ENCODE measurements around the gene CRISPLD2.
A peak's percentile ranks its signal among the peaks of the same experiment; 100 is the strongest.

The CRISPLD2 gene, protein sequence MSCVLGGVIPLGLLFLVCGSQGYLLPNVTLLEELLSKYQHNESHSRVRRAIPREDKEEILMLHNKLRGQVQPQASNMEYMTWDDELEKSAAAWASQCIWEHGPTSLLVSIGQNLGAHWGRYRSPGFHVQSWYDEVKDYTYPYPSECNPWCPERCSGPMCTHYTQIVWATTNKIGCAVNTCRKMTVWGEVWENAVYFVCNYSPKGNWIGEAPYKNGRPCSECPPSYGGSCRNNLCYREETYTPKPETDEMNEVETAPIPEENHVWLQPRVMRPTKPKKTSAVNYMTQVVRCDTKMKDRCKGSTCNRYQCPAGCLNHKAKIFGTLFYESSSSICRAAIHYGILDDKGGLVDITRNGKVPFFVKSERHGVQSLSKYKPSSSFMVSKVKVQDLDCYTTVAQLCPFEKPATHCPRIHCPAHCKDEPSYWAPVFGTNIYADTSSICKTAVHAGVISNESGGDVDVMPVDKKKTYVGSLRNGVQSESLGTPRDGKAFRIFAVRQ

DNA sequence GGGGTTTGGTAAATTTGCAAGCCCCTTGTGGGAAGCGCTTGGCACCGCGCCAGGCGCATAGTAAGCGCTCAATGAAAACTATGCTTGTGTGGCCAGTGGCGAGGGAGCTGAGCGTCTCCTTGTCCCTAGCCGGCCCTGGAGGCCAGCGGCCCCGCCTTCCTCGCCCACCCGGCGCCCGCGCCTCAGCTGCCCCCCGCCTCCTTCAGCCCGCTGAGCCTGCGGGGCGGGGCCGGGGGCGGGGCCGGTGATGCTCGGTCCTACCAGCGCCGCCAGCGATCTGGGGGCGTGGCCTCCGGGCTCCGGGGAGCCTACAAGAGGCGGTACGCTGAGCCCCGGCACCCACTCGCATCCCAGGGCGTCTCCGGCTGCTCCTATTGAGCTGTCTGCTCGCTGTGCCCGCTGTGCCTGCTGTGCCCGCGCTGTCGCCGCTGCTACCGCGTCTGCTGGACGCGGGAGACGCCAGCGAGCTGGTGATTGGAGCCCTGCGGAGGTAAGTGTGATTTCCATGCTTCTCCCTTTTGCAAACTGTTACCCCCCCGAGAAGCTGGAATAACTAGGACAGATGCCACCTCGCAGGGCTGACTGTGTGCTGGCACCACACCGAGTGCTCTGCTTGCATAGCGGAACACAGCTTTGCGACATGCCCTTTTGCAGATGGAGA lies at the start of gene CRISPLD2:
Gene CRISPLD2, plus strand, starts transcription at position 342 of the 661 bp plus-strand sequence. CDS start 18,511 bp downstream, outside the sequence.
- Histone ChIP-seq H3K27ac (peak within 1 kb of the TSS; percentile 30 to 42), H3K27me3 (peaks cover 0 to 10% of the 10 kb centered on the region in 2 donors), H3K4me3 (peak within 1 kb of the TSS; percentile 53 to 56), H3K9me3 (no peaks in the 10 kb centered on the region), H3K36me3 (no peaks in the 10 kb centered on the region), H3K4me1 (peaks cover 0 to 22% (median 15%) of the 10 kb centered on the region in 4 donors)
- intact Hi-C loops (cut with DNase I; ENCODE audit: low total_unique reads): no loop called here
- TF ChIP-seq, protein P1, sequence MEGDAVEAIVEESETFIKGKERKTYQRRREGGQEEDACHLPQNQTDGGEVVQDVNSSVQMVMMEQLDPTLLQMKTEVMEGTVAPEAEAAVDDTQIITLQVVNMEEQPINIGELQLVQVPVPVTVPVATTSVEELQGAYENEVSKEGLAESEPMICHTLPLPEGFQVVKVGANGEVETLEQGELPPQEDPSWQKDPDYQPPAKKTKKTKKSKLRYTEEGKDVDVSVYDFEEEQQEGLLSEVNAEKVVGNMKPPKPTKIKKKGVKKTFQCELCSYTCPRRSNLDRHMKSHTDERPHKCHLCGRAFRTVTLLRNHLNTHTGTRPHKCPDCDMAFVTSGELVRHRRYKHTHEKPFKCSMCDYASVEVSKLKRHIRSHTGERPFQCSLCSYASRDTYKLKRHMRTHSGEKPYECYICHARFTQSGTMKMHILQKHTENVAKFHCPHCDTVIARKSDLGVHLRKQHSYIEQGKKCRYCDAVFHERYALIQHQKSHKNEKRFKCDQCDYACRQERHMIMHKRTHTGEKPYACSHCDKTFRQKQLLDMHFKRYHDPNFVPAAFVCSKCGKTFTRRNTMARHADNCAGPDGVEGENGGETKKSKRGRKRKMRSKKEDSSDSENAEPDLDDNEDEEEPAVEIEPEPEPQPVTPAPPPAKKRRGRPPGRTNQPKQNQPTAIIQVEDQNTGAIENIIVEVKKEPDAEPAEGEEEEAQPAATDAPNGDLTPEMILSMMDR (IDR thresholded peaks at IDR 0.05): no peak
- DNase-seq: peak; percentile 92 to 97

DNA sequence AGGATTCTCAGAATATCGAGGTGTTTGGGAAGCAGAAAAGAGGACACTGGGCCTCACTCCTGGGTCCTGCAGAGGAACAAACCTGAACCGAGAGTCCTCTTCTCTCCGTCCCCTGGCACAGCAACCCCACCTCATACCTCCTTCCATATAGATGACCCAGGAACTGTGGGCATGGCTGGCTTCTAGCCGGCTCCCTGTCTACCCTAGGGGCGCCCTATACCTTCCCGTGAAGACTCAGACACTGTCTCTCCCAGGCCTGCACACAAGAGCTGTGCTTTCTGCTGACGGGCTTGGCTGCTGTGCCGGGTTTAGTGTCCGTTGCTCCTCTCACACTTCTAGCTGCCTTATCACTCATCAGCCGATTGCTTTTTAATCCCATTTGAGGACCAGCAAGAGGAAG lies 46.5 kb upstream of the CRISPLD2 start:
- H3K9me3 ChIP-seq: no peaks in the 10 kb centered on the region
- TF ChIP-seq, protein P1 (IDR thresholded peaks at IDR 0.05): no peak
- intact Hi-C loops (cut with DNase I; ENCODE audit: low total_unique reads): no loop called here
- H3K4me1 ChIP-seq: no peaks in the 10 kb centered on the region
- no peak overlapping the region for H3K4me3 ChIP-seq
- no peaks in the 10 kb centered on the region for H3K27me3 ChIP-seq
- no peak for DNase-seq
- peaks cover 34 to 95% (median 73%) of the 10 kb centered on the region in 3 donors for H3K36me3 ChIP-seq
- H3K27ac ChIP-seq: no peak overlapping the region

DNA sequence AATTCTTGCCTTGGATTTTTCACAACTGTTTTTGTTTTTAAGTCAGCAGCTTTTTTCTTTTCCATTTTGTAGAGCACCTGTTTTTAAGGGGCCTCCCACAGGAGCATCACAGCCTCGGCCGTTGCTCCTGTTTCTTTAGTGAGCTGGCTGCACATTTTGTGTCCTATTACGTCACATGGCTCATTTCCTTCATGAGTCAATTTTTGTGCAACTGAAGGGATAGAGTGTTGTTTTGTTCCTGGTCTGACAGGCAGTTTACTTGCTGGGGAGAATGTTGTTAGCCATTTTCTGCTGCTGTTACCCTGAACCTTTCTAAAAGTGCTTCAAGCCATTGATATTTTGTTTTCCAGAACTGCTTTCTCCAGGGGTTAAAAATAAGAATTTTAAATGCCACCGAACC lies 45.0 kb upstream of the CRISPLD2 start:
- Histone ChIP-seq H3K4me3 (no peak overlapping the region), H3K9me3 (no peaks in the 10 kb centered on the region), H3K27ac (peak overlapping the region in 1 of 2 donors; percentile 17), H3K27me3 (no peaks in the 10 kb centered on the region), H3K4me1 (no peaks in the 10 kb centered on the region), H3K36me3 (peaks cover 32 to 92% (median 74%) of the 10 kb centered on the region in 3 donors)
- DNase-seq: peak in 1 of 2 donors; percentile 64
- TF ChIP-seq, protein P1 (IDR thresholded peaks at IDR 0.05): no peak
- intact Hi-C loops (cut with DNase I; ENCODE audit: low total_unique reads): no loop called here

DNA sequence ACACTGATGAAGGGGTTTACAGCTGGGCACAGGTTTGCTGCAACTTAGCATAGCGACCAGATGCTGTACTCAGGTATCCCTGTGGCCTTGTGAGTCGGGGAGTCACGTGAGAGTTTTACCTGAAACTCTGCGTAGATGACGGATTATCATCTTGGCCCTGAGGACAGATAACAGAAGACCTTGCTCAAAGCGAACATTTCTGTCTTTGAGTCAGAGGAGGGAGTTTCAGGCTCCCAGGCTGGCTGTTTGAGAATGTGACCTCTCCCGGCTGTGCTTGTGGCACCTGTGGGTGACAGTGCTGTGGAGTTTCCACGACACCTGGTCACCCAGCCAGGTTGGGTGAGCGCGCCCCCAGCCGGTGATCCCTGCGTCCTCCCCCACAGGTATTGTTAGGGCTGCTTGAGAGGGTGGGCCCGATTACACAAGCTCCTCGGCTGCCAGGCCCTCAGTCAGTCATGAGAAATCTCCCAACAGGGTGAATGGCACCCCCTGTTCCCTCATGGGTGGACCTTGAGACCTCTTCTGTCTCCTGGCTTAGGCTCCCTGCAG lies 44.4 kb upstream of the CRISPLD2 start:
- H3K27ac ChIP-seq: peak overlapping the region in 1 of 2 donors; percentile 17
- peaks cover 32 to 94% (median 79%) of the 10 kb centered on the region in 3 donors for H3K36me3 ChIP-seq
- H3K27me3 ChIP-seq: no peaks in the 10 kb centered on the region
- TF ChIP-seq, protein P1 (IDR thresholded peaks at IDR 0.05): no peak
- H3K4me3 ChIP-seq: no peak overlapping the region
- no peaks in the 10 kb centered on the region for H3K4me1 ChIP-seq
- intact Hi-C loops (cut with DNase I; ENCODE audit: low total_unique reads): no loop called here
- DNase-seq: no peak
- H3K9me3 ChIP-seq: no peaks in the 10 kb centered on the region

DNA sequence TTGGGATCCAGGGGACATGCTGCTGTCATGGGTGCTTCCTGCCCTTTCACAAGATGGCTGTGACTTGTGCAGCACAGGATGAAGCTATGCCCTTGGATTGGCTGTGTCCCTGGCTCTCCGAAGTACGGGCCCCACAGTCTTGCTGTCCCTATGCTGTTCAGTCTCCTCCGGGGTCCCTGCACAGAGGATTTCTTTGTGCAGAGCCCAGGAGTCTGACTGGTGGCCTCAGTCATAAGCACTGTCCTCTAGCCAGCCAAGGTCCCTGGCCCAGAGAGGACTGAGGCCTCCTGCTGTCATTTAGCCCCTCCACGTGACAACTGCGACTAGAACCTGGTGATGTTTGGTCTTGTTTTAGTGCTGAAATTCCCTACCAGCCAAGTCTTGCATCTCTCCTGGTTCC lies 42.4 kb upstream of the CRISPLD2 start:
- Histone ChIP-seq H3K27ac (no peak overlapping the region), H3K36me3 (peaks cover 30 to 79% (median 74%) of the 10 kb centered on the region in 3 donors), H3K4me1 (no peaks in the 10 kb centered on the region), H3K9me3 (no peaks in the 10 kb centered on the region), H3K4me3 (no peak overlapping the region), H3K27me3 (no peaks in the 10 kb centered on the region)
- TF ChIP-seq, protein P1 (IDR thresholded peaks at IDR 0.05): no peak
- intact Hi-C loops (cut with DNase I; ENCODE audit: low total_unique reads): no loop called here
- DNase-seq: no peak
